Pons (tissue), 1 donor: ENCODE data around the gene METAP2.

Source experiments
- DNase-seq: peaks from one replicate; pipeline ENCODE4 v3.0.0-alpha.2; 2016; ENCODE audit warnings: low spot score

Gene METAP2

DNA sequence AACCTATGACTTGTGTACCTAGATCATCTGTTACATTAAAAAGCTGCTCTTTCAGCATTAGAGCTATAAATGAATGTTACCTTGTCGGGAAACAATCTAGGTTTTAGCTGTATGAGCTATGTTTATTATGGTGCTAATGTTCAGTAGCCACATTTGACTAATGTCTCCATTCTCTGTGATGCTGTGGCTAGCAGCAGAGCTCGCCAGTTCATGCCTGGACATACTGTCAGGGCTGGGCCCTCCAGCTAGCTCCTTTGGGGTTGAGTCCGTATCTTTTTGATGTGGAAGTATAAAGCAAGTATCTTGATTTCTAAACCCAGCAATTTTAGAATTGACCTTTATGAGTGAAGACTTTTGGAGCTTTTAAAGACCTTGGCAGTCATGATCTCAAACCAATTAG lies 41.2 kb downstream of the METAP2 start:
- no peak for DNase-seq

DNA sequence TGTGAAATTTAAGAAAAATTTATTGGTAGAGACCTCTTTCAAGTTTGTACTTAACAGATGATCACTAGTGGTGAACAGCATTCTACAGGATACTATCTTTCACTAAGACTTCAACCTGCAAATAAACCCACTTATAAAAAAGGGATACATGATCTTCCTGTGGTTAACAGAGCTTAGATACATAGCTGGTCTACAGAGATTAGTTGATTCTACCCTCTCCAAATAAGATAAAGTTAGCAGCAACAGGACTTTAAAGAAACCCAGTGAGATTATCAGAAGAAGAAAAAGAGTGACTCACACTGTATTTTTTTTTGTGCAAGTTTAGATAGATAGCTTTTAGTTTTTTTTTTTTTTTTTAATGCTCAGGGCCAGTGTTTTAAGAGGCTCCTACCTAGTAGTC lies 42.8 kb downstream of the METAP2 start:
- no peak for DNase-seq

DNA sequence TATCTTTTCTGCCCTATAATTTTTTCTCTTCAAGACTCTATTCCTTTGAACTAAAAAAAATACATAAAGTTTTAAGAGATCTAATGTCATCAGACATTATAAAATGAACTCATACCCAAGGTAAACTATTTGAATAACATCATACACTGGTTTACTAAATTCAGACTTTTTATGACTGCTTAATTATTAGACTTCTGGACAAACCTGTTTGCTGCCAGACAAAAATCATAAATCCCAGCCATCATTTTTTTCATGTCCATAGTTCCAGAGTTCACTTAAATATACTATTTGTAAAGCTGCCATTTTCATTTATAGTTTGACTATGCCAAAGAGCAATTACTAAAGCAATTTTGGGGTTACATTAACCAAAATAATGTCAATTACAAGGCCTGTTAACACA lies 43.3 kb downstream of the METAP2 start:
- no peak for DNase-seq

DNA sequence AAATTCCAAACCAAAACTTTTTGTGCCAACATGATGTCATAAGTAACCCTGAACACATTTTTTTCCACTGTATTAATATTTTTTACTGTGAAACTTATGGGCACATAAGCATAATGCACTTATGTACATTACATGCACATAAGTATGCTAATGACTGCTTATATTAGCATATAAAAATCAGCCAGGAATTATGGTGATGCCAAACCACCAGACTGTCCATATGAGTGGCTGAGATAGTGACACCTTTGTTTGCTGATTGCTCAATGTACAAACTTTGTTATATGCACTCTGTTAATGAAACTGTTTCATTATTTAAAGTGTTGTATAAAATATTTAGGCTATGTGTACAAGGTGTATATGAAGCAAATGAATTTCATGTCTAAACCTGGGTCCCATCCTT lies 45.0 kb downstream of the METAP2 start:
- no peak for DNase-seq

DNA sequence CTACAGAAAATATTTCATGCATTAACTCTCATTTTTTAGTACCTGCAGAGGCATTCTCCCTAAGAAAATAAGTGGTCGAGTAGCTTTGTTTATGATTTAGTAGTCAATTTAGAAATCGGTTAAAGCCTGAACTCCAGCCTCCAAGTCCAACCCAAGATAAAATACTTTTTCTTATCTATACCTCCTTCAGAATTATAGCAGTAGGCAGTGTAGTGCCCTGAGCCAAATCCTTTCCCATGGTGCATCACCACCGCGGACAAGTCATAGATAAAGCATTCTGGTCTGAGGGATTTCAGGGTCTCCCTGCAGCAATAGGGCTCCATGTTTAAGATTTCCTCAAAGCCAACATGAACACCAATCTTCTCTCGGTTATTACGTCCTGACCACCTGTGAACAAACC lies 46.9 kb downstream of the METAP2 start:
- no peak for DNase-seq

DNA sequence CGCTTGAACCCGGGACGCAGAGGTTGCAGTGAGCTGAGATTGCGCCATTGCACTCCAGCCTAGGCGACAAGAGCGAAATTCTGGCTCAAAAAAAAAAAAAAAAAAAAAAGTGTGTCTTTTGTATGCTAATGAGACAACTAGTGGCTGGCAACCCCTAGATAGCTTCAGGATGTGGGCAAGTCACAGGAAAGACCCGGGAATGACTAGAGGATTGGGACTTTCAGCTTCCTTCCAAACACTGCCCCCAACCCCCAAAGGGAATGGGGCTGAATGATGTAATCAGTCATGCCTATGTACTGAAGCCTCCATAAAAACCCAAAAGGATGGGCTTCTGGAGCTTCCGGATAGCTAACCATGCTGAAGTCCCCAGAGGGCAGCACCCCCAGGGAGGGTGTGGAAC lies 48.7 kb downstream of the METAP2 start:
- DNase-seq: no peak

DNA sequence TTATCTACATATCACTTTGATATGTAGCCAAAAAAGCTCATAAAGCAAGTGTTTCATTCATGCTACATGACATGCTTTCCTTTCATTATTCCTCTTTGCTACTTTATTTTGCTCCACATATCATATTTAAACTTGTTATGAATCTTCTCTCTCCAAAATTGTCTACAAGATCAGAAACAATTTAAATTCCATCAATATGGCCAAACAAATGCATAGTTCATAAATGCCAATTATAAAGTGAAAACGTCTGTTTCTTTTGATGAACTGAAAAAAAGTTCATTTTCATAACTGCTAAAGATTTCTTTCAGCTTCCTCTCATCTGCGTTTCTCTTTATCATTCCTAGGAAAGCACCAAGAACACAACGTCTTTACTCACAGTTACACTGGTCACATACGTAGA lies 54.5 kb downstream of the METAP2 start:
- no peak for DNase-seq

DNA sequence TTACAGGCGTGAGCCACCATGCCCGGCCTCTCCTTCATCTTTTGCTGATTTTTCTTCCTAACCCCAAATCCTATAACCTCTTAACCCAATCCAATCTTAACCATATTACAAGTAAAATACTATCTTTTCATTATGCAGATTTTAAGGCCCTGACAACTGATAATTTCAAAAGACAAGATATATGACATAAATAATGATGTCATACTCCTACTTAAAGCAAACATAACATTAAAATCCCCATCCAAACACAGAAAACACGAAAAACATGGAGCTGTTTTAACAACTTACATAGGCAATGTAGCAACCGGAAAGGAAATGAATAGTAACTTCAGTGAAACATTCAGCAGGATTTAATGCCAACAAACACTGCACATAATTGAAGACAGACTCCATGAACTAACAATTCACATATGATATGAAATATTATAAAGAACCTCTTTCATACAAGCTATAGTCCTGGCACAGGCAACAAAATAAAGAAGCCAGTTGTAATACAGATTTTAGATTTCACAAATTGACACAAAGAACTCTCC lies 55.8 kb downstream of the METAP2 start:
- DNase-seq: no peak

DNA sequence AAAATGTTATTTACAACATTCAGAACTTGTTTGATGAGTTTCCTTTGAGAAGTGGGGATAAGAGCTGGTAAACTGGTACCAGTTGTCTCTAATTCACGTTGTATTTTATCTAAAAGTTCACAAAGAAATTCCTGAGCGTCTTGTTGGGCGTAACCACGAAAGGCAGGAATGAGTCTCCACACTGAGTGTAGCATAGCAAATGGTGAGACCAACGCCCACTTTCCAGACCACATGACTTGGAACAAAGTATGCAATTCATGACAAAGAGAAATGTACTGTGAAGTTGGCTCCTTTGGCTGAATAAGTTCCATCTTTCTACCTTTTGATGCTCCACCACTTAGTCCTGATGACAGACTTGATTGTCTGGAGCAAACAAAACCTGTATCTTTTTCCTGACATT lies 58.9 kb downstream of the METAP2 start:
- no peak for DNase-seq

DNA sequence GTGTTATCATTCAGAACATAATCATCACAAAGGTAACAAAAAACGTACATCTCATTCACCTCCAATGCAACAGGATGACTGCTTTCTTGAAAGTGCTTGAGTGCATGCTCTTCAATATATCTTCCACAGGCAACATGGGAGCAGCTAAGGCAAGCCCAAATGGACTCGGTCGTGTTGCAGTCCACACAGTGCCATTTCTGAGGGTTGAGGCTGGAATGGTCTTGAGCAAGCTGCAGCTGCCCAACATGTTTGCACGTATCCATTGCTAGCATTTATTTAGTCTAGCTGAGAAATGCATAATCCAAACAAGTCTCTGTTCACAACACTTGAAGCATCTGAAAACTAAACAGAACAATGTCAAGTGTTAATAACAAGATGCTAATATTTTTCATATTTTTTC lies 60.0 kb downstream of the METAP2 start:
- DNase-seq: no peak

DNA sequence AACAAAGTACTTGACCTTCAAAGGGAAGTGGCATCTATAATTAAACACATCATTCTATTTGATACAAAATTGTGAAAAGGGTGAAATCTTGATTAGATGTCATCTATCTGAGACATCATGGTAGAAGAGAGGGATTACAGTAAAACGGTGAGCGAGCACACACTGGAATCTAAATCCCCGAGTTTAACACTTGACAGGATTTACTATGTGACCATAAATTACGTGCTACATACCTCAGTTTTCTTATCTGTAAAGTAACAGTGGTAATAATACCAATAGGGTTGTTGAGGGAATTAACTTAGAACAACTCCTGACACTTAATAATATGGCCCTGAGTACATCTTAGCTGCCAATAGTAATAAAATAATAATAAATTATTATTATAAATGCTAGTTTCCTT lies 64.1 kb downstream of the METAP2 start:
- DNase-seq: no peak

DNA sequence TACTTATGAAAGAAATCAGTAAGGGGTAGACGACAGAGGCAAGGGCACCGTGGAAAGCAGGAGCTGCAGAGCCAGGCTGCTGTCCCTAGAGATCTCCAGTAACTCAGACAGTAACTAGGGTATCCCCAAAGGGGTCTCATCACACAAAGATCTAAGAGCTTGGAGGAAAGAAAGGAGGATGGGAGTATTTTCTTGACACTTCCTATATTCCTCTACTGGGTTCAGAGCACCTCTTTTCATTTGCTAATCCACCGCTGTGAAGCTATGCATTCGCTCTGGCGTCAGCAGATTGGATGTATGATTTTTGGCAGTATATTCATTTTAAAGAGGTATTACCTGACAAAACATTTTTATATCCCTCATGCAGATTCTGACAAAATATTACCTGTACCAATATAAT lies 64.7 kb downstream of the METAP2 start:
- DNase-seq: no peak

DNA sequence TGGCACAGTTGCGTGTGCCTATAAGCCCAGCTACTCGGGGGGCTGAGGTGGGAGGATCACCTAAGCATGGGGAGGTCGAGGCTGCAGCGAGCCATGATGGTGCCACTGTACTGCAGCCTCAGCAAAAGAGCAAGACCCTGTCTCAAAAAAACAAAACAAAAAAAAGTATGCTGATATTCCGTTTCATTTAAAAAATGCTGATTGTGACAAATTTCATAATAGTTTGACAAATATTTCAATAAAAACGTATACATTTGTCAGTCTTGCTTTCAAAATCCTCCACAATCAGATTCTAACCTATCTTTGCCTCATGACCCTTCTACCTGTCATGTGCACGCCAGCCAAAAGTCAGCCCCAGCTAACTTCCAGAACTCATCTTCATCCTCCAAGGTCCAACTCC lies 67.5 kb downstream of the METAP2 start:
- DNase-seq: no peak

DNA sequence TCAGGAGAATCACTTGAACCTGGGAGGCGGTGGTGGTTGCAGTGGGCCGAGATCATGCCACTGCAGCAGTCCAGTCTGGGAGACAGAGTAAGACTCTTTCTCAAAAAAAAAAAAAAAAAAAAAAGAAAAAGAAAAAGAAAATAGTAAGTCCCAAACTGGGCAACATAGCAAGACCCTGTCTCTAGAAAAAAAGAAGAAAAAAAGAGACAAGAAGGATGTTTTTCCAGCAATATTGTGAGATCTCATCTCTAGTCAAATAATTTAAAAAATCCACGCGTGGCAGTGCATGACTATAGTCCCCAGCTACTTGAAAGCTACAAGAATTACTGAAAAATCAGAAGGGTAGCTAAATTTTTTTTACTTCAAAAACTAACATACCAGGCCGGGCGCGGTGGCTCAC lies 69.4 kb downstream of the METAP2 start:
- no peak for DNase-seq

DNA sequence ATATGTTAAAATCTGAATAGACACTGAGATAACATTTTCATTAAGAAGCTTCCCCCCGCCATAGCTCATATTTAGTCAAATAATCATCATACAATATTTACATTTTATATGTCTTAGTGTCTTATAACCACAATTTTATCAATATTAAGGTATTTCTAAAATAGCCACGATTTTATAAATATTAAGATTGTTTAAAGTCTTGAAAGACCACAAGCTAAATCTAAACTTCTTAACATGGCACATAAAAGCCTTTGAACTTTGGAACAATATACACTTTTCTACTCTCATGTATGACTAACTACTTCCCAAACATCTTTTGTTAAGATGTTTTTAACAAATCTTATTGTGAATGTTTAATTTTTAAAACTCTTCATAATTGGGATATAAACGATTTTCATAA lies 70.8 kb downstream of the METAP2 start:
- DNase-seq: no peak

DNA sequence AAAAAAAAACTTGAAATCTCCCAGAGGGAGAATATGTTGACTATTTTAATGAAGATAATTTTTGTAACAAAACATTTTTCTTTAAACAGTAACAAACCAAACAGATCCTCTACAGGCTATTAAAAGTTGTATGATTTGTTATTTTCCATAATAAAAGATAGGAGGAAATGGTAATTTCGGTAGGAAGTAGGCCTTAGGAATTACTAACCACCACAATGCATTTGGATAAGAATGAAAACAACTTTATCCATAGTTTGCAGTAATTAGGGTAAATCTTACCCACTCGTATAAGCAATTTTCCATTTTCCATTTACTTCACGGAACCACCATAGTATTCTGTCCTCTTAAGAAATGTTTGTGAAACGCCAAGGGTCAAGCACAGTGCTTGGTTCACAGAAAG lies 71.4 kb downstream of the METAP2 start:
- DNase-seq: no peak

DNA sequence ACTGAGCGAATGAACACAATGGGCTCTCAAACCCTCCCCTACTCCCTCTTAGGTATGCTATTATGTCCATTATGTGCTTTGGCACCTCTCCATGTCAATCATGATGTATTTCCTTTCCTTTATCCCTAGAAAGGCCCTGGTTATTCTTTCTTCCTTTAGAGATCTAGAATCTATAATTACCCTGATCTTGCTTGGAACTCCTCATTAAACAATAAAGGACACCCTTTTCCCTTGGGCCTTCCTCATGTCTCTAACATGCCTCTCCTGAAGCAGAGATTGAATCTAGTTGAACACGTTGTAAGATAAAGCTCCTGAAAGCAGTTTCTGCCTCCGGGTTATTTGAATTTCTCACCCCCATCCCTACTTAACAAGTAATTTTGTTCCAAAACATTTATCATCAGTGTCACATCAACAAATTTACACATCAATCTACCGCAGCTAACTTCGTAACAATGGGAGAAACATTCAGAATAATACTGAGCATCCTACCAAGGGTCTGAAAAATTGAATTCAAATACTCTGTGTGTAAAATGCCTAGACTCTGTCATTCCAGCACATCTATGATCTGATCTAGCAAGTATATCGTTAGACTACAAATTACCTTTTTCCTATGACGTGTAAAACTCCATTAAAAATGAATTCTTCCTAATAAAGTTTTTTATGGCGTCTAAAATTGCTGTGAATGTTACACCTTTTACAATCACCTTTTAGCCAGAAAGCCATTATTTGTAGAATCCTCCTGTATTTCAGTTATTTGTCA lies 72.0 kb downstream of the METAP2 start:
- no peak for DNase-seq

DNA sequence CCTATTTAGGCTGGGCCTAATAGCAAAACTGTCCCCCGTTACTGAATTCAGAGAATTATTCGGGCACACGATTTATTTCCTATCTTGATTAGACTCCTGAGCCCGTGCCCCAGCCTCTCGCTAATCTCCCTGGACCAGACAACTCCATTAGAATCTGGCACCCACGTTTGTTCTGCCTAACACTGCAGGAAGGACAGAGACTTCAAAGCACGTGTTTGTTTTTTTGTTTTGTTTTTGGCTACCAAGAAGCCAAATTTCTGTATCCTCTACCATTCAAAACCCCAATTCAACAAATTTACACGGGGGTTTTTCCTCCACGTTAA lies 72.5 kb downstream of the METAP2 start:
- no peak for DNase-seq

DNA sequence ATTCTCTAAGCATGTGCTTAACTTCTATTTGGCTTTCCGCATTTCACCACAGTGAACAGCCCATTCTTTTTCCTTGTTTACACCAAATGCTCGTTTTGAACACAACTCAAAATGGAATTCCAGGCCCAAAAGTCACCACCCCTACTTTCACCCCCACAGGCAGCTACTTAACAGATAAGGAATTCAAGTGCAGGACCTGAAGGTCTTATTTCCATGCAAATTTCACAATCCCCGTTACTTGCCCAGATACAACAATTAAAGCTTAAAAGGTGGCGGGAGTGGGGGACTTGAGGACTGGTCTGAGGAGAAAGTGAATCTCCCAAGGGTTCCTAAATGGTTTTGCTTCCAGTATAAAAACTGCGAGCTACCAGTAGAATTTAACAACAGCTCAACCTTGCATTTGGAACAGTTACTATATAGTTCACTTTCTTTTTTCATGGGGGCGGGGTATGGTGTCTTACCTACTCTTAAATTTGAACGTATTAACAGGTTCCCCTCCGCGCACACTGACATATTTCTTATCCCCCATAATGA lies 73.6 kb downstream of the METAP2 start:
- DNase-seq: no peak

DNA sequence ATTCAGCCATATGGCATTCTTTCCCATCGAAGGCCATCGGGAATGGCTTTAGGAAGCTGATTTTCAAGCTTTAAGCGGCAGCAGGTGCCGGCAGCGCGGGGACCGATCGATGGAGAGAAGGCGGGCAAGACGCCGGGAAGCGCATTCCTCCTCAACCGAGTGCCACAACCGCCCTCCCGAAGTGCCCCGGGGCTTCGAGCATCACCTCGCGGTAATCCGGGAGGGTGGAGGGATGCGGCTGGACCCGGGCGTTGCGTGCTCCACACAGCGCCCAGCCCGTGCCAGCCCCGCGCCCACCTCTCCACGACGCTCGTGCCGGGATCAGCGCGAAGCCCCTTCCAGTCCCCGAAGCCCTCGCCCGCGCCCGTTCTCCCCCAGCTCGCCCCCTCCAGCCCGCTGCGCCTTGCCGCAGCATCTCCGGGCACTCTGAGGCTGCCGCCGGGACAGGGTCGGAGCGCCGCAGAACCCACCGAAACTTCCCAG lies 74.1 kb downstream of the METAP2 start:
- no peak for DNase-seq

DNA sequence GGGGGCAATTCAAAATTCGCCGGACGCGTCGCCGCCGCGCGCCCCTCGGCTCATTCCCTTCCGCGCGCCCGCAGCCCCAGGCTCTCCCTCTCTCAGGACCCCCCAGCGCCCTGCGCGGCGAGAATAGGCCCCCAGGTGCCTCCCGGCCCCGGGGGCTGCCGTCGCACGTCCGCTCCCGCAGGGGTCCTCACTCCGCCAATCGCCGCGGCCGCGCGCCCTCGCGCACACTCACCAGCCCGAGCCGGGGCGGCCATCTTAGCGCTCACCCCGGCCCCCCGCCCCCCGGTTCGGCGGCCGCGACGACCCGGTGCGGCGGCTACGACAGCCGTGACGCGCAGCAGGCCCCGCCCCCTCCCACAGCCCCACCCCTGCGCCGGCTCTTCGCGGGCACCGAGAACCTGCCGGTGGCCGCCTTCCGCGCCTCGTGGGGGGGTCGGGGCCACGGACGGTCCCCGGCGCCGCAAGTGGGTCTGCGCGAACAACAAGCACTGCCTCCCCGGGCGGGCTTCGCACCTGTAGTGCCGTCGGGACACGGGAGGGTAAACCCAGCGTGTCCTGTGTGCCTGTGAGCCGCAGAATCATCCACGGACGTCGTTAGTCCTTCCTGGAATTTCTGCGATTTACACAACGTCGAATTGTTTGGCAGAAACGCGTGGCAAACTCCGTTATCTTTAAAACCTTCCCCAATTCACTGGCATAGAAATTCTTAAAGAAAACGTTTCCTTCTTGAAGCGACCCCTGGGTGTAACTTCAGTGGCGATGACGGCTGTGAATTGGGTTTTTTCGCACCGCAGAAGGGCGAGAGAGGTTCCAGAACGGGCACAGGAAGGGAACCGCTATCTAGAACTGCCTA lies 74.8 kb downstream of the METAP2 start:
- no peak for DNase-seq

DNA sequence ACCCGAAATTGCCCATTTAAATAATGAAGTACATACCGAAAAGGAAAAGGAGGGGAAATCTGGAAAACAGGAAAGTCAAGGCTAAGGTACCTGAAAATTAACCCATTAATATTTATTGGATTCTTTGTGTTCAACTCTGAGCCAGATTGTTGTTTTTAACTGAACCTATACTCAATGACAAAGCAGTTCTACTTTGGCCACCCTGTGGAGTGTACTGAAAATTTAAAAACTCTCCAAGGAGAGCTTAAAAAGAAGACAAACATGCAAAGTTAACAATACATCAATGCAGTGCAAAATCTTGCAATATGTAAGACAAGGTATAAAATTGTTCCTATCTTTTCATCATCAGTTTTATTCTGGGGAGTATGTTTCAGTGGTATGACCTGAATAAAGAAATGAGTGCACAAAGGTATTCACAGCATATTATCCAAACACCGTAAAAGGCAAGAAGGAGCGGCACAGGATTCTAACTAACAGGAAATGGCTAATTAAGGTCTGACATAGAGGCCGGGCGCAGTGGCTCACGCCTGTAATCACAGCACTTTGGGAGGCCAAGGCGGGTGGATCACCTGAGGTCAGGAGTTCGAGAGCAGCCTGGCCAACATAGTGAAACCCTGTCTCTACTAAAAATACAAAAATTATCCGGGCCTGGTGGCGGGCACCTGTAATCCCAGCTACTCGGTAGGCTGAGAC lies 75.6 kb downstream of the METAP2 start:
- no peak for DNase-seq

DNA sequence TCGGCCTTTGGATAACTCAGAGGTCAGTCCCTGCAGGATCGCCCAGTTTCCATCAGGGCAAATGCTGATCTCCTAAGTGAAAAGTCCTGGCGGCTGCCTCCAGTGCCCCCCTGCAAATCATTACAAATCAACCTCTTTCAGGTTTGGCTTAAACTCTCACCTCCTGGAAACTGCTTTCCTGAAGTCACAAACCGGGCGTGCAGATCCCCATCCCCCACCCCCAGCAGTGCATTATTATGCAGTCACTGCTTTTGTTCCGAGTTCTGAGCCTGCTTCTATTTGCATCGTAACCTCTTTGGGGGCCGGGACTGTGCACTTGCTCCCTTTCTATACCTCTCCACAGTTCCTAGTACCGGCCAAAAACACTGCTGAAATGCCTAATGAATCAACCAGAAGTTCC lies 77.4 kb downstream of the METAP2 start, which contains the start of gene USP44:
Gene USP44 (minus strand): TSS at position 172 of the 400 bp plus-strand sequence. CDS start 17,220 bp downstream, outside the sequence.
- DNase-seq: no peak
